AG04450 (cell line): Measurements from ENCODE around the gene CDAN1. TPM values are rescaled to one million over a fixed set of nuclear protein-coding genes. Genes with fewer than 3 reads are reported as not detected.
"Not testable (repeated sequence)": the region's sequence is repeated elsewhere in the genome, so short reads cannot be mapped to it uniquely, and the experiment has no call there.

Source experiments
- CTCF ChIA-PET: fragments of 300-600, 350-600 bp; formaldehyde crosslinking; extraction: SDS; loops from one replicate; lab custom pipeline; 2022; ENCODE audit warnings: antibody characterized with exemption, inconsistent platforms; lab: Charles Lee
- POLR2A ChIA-PET: fragments of 350-600 bp; formaldehyde crosslinking; extraction: SDS; loops from one replicate; lab custom pipeline; 2021; ENCODE audit warnings: antibody characterized with exemption, inconsistent platforms; lab: Yijun Ruan, JAX
- DNase-seq: peaks from one replicate; pipeline ENCODE4 v3.0.0-alpha.2; 2011; ENCODE audit warnings: low read depth, low spot score
- H3K27ac ChIP-seq: one replicate; pipeline ENCODE4 v1.5.1; 2012; ENCODE audit warnings: low read depth, low read length, control low read depth
- H3K27me3 ChIP-seq: one replicate; pipeline ENCODE4 v1.6.0; 2012; ENCODE audit warnings: low read length; ENCODE audit not compliant: control insufficient read depth, insufficient read depth
- H3K4me3 ChIP-seq: 2 replicates; pipeline ENCODE4 v1.5.1; 2011; ENCODE audit warnings: mild to moderate bottlenecking, low read depth, low read length, control low read depth
- H3K9me3 ChIP-seq: 2 replicates; pipeline ENCODE4 v1.5.1; 2012; ENCODE audit warnings: low read length; ENCODE audit not compliant: control insufficient read depth, insufficient read depth
- polyA plus RNA-seq: library from polyadenylated mRNA; depleted of rRNA; stranded (reverse); fragments of >200 nt; gene quantifications from 2 replicates; pipeline ENCODE4 v1.2.3, GENCODE V29; 2011
- TF ChIP-seq, protein P1 (sequence below): IDR thresholded peaks from 2 replicates; pipeline ENCODE4 v1.5.1; 2011; ENCODE audit warnings: low read depth, low read length, control low read depth, inconsistent platforms

CDAN1 gene
- polyA plus RNA-seq, 1 experiment: 3.9 TPM

DNA sequence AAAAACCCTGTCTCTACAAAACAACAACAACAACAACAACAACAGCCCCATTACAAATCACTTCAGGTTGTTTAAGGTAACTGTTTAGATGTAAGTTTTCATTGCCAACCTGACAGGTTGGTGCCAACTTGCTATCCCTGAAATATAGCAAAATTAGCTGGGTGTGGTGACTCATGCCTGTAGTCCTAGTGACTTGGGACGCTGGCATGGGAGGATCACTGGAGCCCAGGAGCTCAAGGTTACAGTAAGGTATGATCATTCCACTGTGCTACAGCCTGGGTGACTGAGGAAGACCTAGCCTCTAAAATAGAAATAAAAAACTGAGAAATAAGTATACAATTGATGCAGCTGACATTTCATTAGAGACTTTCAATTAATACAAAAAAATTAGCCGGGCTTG lies 36.0 kb upstream of the CDAN1 start:
- CTCF ChIA-PET: no interaction called here
- TF ChIP-seq, protein P1, sequence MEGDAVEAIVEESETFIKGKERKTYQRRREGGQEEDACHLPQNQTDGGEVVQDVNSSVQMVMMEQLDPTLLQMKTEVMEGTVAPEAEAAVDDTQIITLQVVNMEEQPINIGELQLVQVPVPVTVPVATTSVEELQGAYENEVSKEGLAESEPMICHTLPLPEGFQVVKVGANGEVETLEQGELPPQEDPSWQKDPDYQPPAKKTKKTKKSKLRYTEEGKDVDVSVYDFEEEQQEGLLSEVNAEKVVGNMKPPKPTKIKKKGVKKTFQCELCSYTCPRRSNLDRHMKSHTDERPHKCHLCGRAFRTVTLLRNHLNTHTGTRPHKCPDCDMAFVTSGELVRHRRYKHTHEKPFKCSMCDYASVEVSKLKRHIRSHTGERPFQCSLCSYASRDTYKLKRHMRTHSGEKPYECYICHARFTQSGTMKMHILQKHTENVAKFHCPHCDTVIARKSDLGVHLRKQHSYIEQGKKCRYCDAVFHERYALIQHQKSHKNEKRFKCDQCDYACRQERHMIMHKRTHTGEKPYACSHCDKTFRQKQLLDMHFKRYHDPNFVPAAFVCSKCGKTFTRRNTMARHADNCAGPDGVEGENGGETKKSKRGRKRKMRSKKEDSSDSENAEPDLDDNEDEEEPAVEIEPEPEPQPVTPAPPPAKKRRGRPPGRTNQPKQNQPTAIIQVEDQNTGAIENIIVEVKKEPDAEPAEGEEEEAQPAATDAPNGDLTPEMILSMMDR: no peak
- Histone ChIP-seq H3K27ac (no peak overlapping the region), H3K4me3 (no peak overlapping the region), H3K9me3 (no peaks in the 10 kb centered on the region), H3K27me3 (no peaks in the 10 kb centered on the region)
- POLR2A ChIA-PET: no interaction called here
- DNase-seq: no peak

DNA sequence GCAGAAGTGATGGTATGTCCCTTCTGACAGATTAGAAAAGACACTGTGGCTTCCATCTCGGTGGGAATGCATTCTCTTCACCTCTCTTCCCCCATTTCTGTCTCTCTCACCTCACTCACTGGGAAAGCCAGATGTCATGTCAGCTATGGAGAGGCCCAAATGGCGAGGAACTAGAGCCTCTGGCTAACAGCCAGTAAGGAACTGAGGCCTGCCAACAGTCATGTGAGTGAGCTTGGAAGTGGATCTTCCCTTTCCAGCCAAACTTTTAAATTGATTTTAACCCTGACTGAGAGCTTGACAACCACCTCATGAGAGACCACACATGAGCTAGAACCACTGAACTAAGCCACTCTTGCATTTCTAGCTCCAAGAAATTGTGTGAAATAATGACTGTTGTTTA lies 35.2 kb upstream of the CDAN1 start:
- H3K27ac ChIP-seq: no peak overlapping the region
- TF ChIP-seq, protein P1: no peak
- CTCF ChIA-PET: no interaction called here
- H3K9me3 ChIP-seq: no peaks in the 10 kb centered on the region
- no peaks in the 10 kb centered on the region for H3K27me3 ChIP-seq
- H3K4me3 ChIP-seq: no peak overlapping the region
- POLR2A ChIA-PET: no interaction called here
- no peak for DNase-seq

DNA sequence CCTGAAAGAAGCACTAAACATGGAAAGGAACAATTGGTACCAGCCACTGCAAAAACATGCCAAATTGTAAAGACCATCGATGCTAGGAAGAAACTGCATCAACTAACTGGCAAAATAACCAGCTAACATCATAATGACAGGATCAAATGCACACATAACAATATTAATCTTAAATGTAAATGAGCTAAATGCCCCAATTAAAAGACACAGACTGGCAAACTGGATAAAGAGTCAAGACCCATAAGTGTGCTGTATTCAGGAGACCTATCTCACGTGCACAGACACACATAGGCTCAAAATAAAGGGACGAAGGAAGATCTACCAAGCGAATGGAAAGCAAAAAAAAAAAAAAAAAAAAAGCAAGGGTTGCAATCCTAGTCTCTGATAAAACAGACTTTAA lies 29.2 kb upstream of the CDAN1 start:
- H3K27ac ChIP-seq, DNase-seq, H3K9me3 ChIP-seq, H3K4me3 ChIP-seq, CTCF ChIA-PET, POLR2A ChIA-PET, H3K27me3 ChIP-seq: not testable (repeated sequence)

DNA sequence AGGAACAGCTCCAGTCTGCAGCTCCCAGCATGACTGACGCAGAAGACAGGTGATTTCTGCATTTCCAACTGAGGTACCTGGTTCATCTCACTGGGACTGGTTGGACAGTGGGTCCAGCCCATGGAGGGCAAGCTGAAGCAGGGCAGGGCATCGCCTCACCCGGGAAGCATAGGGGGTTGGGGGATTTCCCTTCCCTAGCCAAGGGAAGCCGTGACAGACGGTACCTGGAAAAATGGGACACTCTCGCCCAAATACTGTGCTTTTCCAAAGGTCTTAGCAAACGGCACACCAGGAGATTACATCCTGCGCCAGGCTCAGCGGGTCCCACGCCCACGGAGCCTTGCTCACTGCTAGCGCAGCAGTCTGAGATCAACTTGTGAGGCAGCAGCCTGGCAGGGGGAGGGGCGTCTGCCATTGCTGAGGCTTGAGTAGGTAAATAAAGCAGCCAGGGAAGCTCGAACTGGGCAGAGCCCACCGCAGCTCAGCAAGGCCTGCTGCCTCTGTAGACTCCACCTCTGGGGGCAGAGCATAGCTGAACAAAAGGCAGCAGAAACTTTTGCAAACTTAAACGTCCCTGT lies 27.3 kb upstream of the CDAN1 start:
- H3K4me3 ChIP-seq, H3K9me3 ChIP-seq, H3K27ac ChIP-seq, POLR2A ChIA-PET, DNase-seq, CTCF ChIA-PET, H3K27me3 ChIP-seq: not testable (repeated sequence)

DNA sequence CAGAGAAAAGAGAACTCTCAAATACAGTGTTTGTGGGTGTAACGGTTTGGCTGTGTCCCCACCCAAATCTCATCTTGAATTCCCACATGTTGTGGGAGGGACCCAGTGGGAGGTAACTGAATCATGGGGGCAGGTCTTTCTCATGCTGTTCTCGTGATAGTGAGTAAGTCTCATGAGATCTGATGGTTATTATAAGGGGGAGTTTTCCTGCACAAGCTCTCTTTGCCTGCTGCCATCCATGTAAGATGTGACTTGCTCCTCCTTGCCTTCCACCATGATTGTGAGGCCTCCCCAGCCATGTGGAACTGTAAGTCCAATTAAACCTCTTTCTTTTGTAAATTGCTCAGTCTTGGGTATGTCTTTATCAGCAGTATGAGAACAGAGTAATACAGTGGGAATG lies 24.9 kb upstream of the CDAN1 start:
- POLR2A ChIA-PET, H3K9me3 ChIP-seq, CTCF ChIA-PET: not testable (repeated sequence)

DNA sequence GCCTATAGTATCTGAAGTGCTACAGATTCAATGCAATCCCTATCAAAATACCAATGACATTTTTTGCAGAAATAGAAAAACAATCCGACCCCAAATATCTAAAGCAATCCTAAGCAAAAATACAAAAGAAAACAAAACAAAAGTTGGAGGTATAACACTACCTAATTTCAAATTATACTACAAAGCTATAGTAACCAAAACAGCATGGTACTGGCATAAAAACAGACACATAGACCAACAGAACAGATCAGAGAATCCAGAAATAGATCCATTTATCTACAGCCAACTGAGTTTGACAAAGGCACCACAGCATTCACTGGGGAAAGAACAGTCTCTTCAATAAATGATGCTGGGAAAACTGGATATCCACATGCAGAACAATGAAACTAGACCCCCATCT lies 23.8 kb upstream of the CDAN1 start:
- DNase-seq: no peak
- CTCF ChIA-PET: no interaction called here
- no peak overlapping the region for H3K27ac ChIP-seq
- H3K4me3 ChIP-seq: no peak overlapping the region
- TF ChIP-seq, protein P1: no peak
- peaks cover 7% of the 10 kb centered on the region for H3K9me3 ChIP-seq
- no peaks in the 10 kb centered on the region for H3K27me3 ChIP-seq
- POLR2A ChIA-PET: no interaction called here

More for the DNA sequence above, 24.9 kb upstream of the CDAN1 start:
- H3K27me3 ChIP-seq, DNase-seq, H3K27ac ChIP-seq, H3K4me3 ChIP-seq: not testable (repeated sequence)
